Upper lobe of left lung (tissue), 6 donors: ENCODE measurements around the gene TMPRSS7. TPM values are rescaled to one million over a fixed set of nuclear protein-coding genes. Genes with fewer than 3 reads are reported as not detected.
"Not testable (repeated sequence)": the region's sequence is repeated elsewhere in the genome, so short reads cannot be mapped to it uniquely, and the experiment has no call there.

ENCODE experiments used
- ATAC-seq, 2 donors: fragments of 200-7000 bp; cut with Tn5 transposase; one replicate each; pipeline ENCODE4 v1.9.1; 2022; ENCODE audit warnings: mild to moderate bottlenecking in 2 of 2, moderate library complexity in 2 of 2; ENCODE audit not compliant: low FRiP score in 2 of 2
- DNase-seq, 2 donors: peaks; one replicate each; pipeline ENCODE4 v3.0.0-alpha.2; 2019 to 2020
- H3K27ac ChIP-seq, 4 donors: fragments of 200-600 bp; sonication (generic); one replicate each; pipeline ENCODE4 v1.5.1; 2016 to 2019
- H3K27me3 ChIP-seq, 4 donors: fragments of 200-600 bp; sonication (generic); one replicate each; pipeline ENCODE4 v1.5.1; 2017 to 2019
- H3K36me3 ChIP-seq, 4 donors: fragments of 200-600 bp; sonication (generic); one replicate each; pipeline ENCODE4 v1.5.1; 2016 to 2019
- H3K4me1 ChIP-seq, 4 donors: fragments of 200-600 bp; sonication (generic); one replicate each; pipeline ENCODE4 v1.5.1; 2018 to 2019
- H3K4me3 ChIP-seq, 4 donors: fragments of 200-600 bp; sonication (generic); one replicate each; pipeline ENCODE4 v1.5.1; 2017 to 2019; ENCODE audit warnings: mild to moderate bottlenecking in 2 of 4, moderate library complexity in 1 of 4
- H3K9me3 ChIP-seq, 4 donors: fragments of 200-600 bp; sonication (generic); one replicate each; pipeline ENCODE4 v1.5.1; 2018 to 2019
- EP300 ChIP-seq, 4 donors: sonication (generic); formaldehyde crosslinking; IDR thresholded peaks; one replicate each; pipeline ENCODE4 v1.5.1; 2017; ENCODE audit warnings: antibody characterized with exemption in 4 of 4, control low read depth in 2 of 4
- POLR2A ChIP-seq, 4 donors: fragments of 450-650 bp; IDR thresholded peaks; one replicate each; pipeline ENCODE4 v1.5.1; 2016 to 2017; ENCODE audit warnings: antibody characterized with exemption in 4 of 4, mild to moderate bottlenecking in 2 of 4
- POLR2AphosphoS5 ChIP-seq, 2 donors: sonication (generic); formaldehyde crosslinking; IDR thresholded peaks; one replicate each; pipeline ENCODE4 v1.5.1; 2017; ENCODE audit warnings: antibody characterized with exemption in 2 of 2
- WGBS, 2 donors: methylation state at CpG; one replicate each; pipeline ENCODE4 v1.1.5; 2017 to 2018; 5-methylcytosine and 5-hydroxymethylcytosine counted together
- total RNA-seq, 6 donors: library from RNA; depleted of rRNA in 4 of 6; stranded (reverse); fragments of >200 nt in 4 of 6; gene quantifications; one replicate each; pipeline versions ENCODE4 v1.1.0 to v1.2.1, GENCODE V29; 2016 to 2021
- TF ChIP-seq, protein P1 (sequence below), 6 experiments: fragments of 450-650 bp in 4 of 6; fragments of 200-600 bp in 2 of 6; sonication (generic) in 2 of 6; IDR thresholded peaks; one replicate each; pipeline ENCODE4 v1.5.1; 2016 to 2019; ENCODE audit warnings: antibody characterized with exemption in 6 of 6
- donor health status: DM: no; HTN: no; CAD: no; lungs with moderate emphysema.
- donor health status: DM: no; HTN: yes; CAD: no; lungs with severe emphysema.

The TMPRSS7 gene
- total RNA-seq, 6 donors from 2014 or later = 0.15 to 0.39 (median 0.29) TPM; not detected in 3

GRCh38 chr3:112027142-112027541 lies 7.4 kb upstream of the TMPRSS7 start:
- 90 to 91% methylated on average over 4 of the region's 4 CpGs for WGBS, 2 donors
- H3K4me3 ChIP-seq = no peak overlapping the region
- no peaks in the 10 kb centered on the region for H3K27me3 ChIP-seq
- TF ChIP-seq, protein P1, sequence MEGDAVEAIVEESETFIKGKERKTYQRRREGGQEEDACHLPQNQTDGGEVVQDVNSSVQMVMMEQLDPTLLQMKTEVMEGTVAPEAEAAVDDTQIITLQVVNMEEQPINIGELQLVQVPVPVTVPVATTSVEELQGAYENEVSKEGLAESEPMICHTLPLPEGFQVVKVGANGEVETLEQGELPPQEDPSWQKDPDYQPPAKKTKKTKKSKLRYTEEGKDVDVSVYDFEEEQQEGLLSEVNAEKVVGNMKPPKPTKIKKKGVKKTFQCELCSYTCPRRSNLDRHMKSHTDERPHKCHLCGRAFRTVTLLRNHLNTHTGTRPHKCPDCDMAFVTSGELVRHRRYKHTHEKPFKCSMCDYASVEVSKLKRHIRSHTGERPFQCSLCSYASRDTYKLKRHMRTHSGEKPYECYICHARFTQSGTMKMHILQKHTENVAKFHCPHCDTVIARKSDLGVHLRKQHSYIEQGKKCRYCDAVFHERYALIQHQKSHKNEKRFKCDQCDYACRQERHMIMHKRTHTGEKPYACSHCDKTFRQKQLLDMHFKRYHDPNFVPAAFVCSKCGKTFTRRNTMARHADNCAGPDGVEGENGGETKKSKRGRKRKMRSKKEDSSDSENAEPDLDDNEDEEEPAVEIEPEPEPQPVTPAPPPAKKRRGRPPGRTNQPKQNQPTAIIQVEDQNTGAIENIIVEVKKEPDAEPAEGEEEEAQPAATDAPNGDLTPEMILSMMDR (IDR thresholded peaks at IDR 0.05) = no peak
- TF ChIP-seq EP300 (IDR thresholded peaks at IDR 0.05) = no peak
- TF ChIP-seq POLR2A (IDR thresholded peaks at IDR 0.05) = no peak
- TF ChIP-seq POLR2AphosphoS5 (IDR thresholded peaks at IDR 0.05) = no peak
- H3K36me3 ChIP-seq = no peaks in the 10 kb centered on the region
- no peak overlapping the region for H3K27ac ChIP-seq
- DNase-seq (no peak), ATAC-seq (no peak)
- no peaks in the 10 kb centered on the region for H3K4me1 ChIP-seq
- H3K9me3 ChIP-seq = no peaks in the 10 kb centered on the region

- no peaks in the 10 kb centered on the region for H3K9me3 ChIP-seq
- H3K27me3 ChIP-seq = no peaks in the 10 kb centered on the region
- DNase-seq (no peak), ATAC-seq (no peak)
- no peak overlapping the region for H3K27ac ChIP-seq
- no peak overlapping the region for H3K4me3 ChIP-seq
- no peaks in the 10 kb centered on the region for H3K36me3 ChIP-seq
- TF ChIP-seq, protein P1 (IDR thresholded peaks at IDR 0.05) = no peak
- TF ChIP-seq POLR2AphosphoS5 (IDR thresholded peaks at IDR 0.05) (no peak), POLR2A (IDR thresholded peaks at IDR 0.05) (no peak), EP300 (IDR thresholded peaks at IDR 0.05) (no peak)
- H3K4me1 ChIP-seq = no peaks in the 10 kb centered on the region
- 52 to 54% methylated on average over 4 of the region's 4 CpGs for WGBS, 2 donors
Measured at GRCh38 chr3:112027826-112028225, 6.7 kb upstream of the TMPRSS7 start.

- Histone ChIP-seq H3K4me1 (no peaks in the 10 kb centered on the region), H3K36me3 (no peaks in the 10 kb centered on the region), H3K9me3 (no peaks in the 10 kb centered on the region), H3K4me3 (no peak overlapping the region), H3K27ac (no peak overlapping the region), H3K27me3 (no peaks in the 10 kb centered on the region)
- WGBS, 2 donors = 92 to 93% methylated on average over 5 of the region's 5 CpGs
- ATAC-seq = no peak
- TF ChIP-seq, protein P1 (IDR thresholded peaks at IDR 0.05) = no peak
- TF ChIP-seq POLR2A (IDR thresholded peaks at IDR 0.05) (no peak), POLR2AphosphoS5 (IDR thresholded peaks at IDR 0.05) (no peak), EP300 (IDR thresholded peaks at IDR 0.05) (no peak)
- DNase-seq = no peak
Measured at GRCh38 chr3:112030901-112031300, 3.6 kb upstream of the TMPRSS7 start.

DNA sequence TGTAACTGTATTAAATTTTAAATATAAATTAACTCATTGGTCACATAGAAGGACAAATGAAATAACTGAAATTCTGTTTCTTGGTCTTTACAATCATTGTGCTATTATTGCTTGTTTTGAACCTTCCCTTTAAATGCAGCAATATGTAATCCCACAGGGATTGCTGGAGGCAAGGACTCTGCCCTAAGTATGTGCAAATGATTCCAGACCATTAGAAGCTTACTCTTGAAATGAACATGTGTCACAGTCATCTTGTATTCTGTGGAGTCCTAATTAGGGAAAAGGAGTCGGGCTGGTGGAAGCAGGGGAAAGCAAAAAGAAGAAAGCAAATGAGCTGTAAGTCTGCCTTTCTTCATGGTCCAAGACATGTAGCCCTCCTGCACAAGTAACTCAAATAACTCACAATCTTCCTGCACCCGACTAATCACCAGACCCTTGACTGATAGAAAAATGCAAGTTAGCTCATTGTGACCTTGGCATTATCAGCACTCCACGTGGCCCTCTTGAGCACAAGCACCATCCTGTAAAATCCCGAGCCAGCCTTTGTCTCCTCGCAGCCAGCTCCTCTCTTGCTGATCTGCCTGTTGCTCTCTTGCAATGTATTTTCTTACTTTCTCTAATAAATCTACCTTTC lies 2.3 kb upstream of the TMPRSS7 start:
- no peak overlapping the region for H3K27ac ChIP-seq
- no peak overlapping the region for H3K4me3 ChIP-seq
- TF ChIP-seq POLR2A (IDR thresholded peaks at IDR 0.05) (no peak), EP300 (IDR thresholded peaks at IDR 0.05) (no peak)
- no peaks in the 10 kb centered on the region for H3K9me3 ChIP-seq
- DNase-seq (peak in 1 of 2 donors; percentile 36), ATAC-seq (no peak)
- no peaks in the 10 kb centered on the region for H3K27me3 ChIP-seq
- 64 to 65% methylated on average over 5 of the region's 5 CpGs for WGBS, 2 donors
- H3K4me1 ChIP-seq = no peaks in the 10 kb centered on the region
- no peaks in the 10 kb centered on the region for H3K36me3 ChIP-seq

- DNase-seq = no peak
- Histone ChIP-seq H3K4me3 (no peak overlapping the region), H3K36me3 (no peaks in the 10 kb centered on the region), H3K27me3 (no peaks in the 10 kb centered on the region), H3K9me3 (no peaks in the 10 kb centered on the region), H3K4me1 (no peaks in the 10 kb centered on the region), H3K27ac (no peak overlapping the region)
- ATAC-seq = no peak
- TF ChIP-seq EP300 (IDR thresholded peaks at IDR 0.05) = no peak
- TF ChIP-seq, protein P1 (IDR thresholded peaks at IDR 0.05) = no peak
- TF ChIP-seq POLR2AphosphoS5 (IDR thresholded peaks at IDR 0.05) = no peak
- no peak for TF ChIP-seq POLR2A (IDR thresholded peaks at IDR 0.05)
- 74 to 88% methylated on average over 3 of the region's 3 CpGs for WGBS, 2 donors
Measured at GRCh38 chr3:112035241-112035640, 705 bp downstream of the TMPRSS7 start.

- not testable (repeated sequence) for H3K9me3 ChIP-seq, DNase-seq, H3K4me1 ChIP-seq, H3K36me3 ChIP-seq, ATAC-seq, H3K27ac ChIP-seq, H3K4me3 ChIP-seq, H3K27me3 ChIP-seq
- 55 to 59% methylated on average over 4 of the region's 4 CpGs for WGBS, 2 donors
Measured at GRCh38 chr3:112037194-112037593, 2.7 kb downstream of the TMPRSS7 start.
